Measurements from ENCODE around the gene SORCS1.

- TF ChIP-seq POLR2AphosphoS5 (IDR thresholded peaks at IDR 0.05) (no peak), CTCF (IDR thresholded peaks at IDR 0.05) (no peak)
Observed at GRCh38 chr10:106728232-106728631, 436.3 kb downstream of the SORCS1 start.

All from esophagus muscularis mucosa (tissue), 3 donors.